GM12875 (cell line): ENCODE results near the gene NRGN.

Experiments used
- H3K4me3 ChIP-seq: one replicate; pipeline ENCODE4 v1.5.1; 2011; ENCODE audit warnings: low read depth, low read length, control low read depth
- CTCF ChIP-seq: IDR thresholded peaks from 2 replicates; pipeline ENCODE4 v1.5.1; 2011; ENCODE audit warnings: low read depth, mild to moderate bottlenecking, control low read depth, inconsistent platforms, low read length, moderate library complexity, borderline replicate concordance; ENCODE audit not compliant: insufficient read depth

NRGN gene

GRCh38 chr11:124739479-124740276 is at the start of gene NRGN:
Gene NRGN (plus strand): TSS chr11:124739942. CDS start chr11:124740085, 143 bp downstream.
- H3K4me3 ChIP-seq = peak within 1 kb of the TSS; percentile 43
- TF ChIP-seq CTCF = no peak

- no peak for TF ChIP-seq CTCF
- no peak overlapping the region for H3K4me3 ChIP-seq
Measured at GRCh38 chr11:124693142-124693541, 46.6 kb upstream of the NRGN start.

GRCh38 chr11:124699547-124699946 is 40.2 kb upstream of the NRGN start:
- no peak for TF ChIP-seq CTCF
- H3K4me3 ChIP-seq = no peak overlapping the region

- H3K4me3 ChIP-seq = no peak overlapping the region
- no peak for TF ChIP-seq CTCF
Measured at GRCh38 chr11:124700028-124700427, 39.7 kb upstream of the NRGN start.

GRCh38 chr11:124707829-124708228 is 31.9 kb upstream of the NRGN start:
- no peak for TF ChIP-seq CTCF
- no peak overlapping the region for H3K4me3 ChIP-seq

- no peak for TF ChIP-seq CTCF
- H3K4me3 ChIP-seq = no peak overlapping the region
Measured at GRCh38 chr11:124712392-124712791, 27.4 kb upstream of the NRGN start.

GRCh38 chr11:124716591-124716990 is 23.2 kb upstream of the NRGN start:
- H3K4me3 ChIP-seq = no peak overlapping the region
- no peak for TF ChIP-seq CTCF
